HepG2 (cell line): ENCODE data around the gene CXXC5.

Source experiments
- ATF6 ChIP-seq: sonication (generic); formaldehyde crosslinking; conservative IDR thresholded peaks from 2 replicates; pipeline ENCODE4 v1.4.0; 2020; ENCODE audit warnings: missing genetic modification reagents
- ATF7-NPFF ChIP-seq: sonication (generic); formaldehyde crosslinking; IDR thresholded peaks from 2 replicates; pipeline ENCODE4 v1.8.1; 2023; ENCODE audit warnings: mild to moderate bottlenecking, low read depth, missing genetic modification reagents, moderate library complexity
- GLMP ChIP-seq: sonication (generic); formaldehyde crosslinking; IDR thresholded peaks from 2 replicates; pipeline ENCODE4 v1.9.0; 2021; ENCODE audit warnings: missing genetic modification reagents, mild to moderate bottlenecking, borderline replicate concordance
- KDM5B ChIP-seq: sonication (generic); formaldehyde crosslinking; IDR thresholded peaks from 2 replicates; pipeline ENCODE4 v1.4.0; 2020; ENCODE audit warnings: missing genetic modification reagents, mild to moderate bottlenecking, borderline replicate concordance
- MAFK ChIP-seq, 2 experiments: IDR thresholded peaks in 1 of 2; conservative IDR thresholded peaks in 1 of 2; 2 replicates each; pipeline ENCODE4 v1.6.1; 2011; ENCODE audit warnings: improper control_type of control experiment in 2 of 2, low read length in 2 of 2
- MXI1 ChIP-seq: IDR thresholded peaks from 3 replicates; pipeline ENCODE4 v1.6.1; 2012; ENCODE audit warnings: low read depth, low read length, inconsistent platforms, borderline replicate concordance
- MZF1 ChIP-seq: sonication (generic); formaldehyde crosslinking; IDR thresholded peaks from 2 replicates; pipeline ENCODE4 v1.8.1; 2023; ENCODE audit warnings: mild to moderate bottlenecking, missing genetic modification reagents, borderline replicate concordance
- NFE2L2 ChIP-seq: fragments of 150-350 bp; IDR thresholded peaks from 2 replicates; pipeline ENCODE4 v1.6.1; 2014; ENCODE audit warnings: low read length
- RBFOX2 ChIP-seq: fragments of 200-400 bp; formaldehyde crosslinking; IDR thresholded peaks from 2 replicates; pipeline ENCODE4 v1.6.1; 2017; ENCODE audit warnings: low read depth, mild to moderate bottlenecking, low read length
- RELA ChIP-seq: sonication (generic); formaldehyde crosslinking; IDR thresholded peaks from 2 replicates; pipeline ENCODE4 v1.4.0; 2020; ENCODE audit warnings: missing genetic modification reagents
- TCF7 ChIP-seq: sonication (generic); IDR thresholded peaks from 2 replicates; pipeline ENCODE4 v1.6.1; 2016; ENCODE audit warnings: antibody characterized with exemption, low read depth
- TGIF2 ChIP-seq: IDR thresholded peaks from 2 replicates; pipeline ENCODE4 v1.6.1; 2016; ENCODE audit warnings: control low read depth, missing compliant biosample characterization
- TP53 ChIP-seq: sonication (generic); formaldehyde crosslinking; conservative IDR thresholded peaks from 2 replicates; pipeline ENCODE4 v1.4.0; 2020; ENCODE audit warnings: missing genetic modification reagents
- ZNF138 ChIP-seq: sonication (generic); formaldehyde crosslinking; IDR thresholded peaks from 2 replicates; pipeline ENCODE4 v1.5.0; 2020; ENCODE audit warnings: mild to moderate bottlenecking, low read depth, missing genetic modification reagents

- TF ChIP-seq TP53 (CRISPR knock-in tag) (no peak), RELA (CRISPR knock-in tag) (no peak), MZF1 (CRISPR knock-in tag) (no peak), ZNF138 (CRISPR knock-in tag) (no peak), TGIF2 (CRISPR knock-in tag) (no peak), GLMP (CRISPR knock-in tag) (no peak), ATF6 (CRISPR knock-in tag) (no peak), MAFK (conservative IDR thresholded peaks at IDR 0.05 in 1 of 2, IDR thresholded peaks at IDR 0.05 in 1 of 2; ENCODE audit: low read length in 2 of 2) (no peak), MXI1 (no peak), TCF7 (no peak), RBFOX2 (no peak), ATF7-NPFF (CRISPR knock-in tag) (no peak), KDM5B (CRISPR knock-in tag) (no peak), NFE2L2 (no peak)
These were observed 2.0 kb upstream of the CXXC5 start for GRCh38 chr5:139646111-139646510.
